H9 (cell line): ENCODE results near the gene FNIP2. TPM values are rescaled to one million over a fixed set of nuclear protein-coding genes. Genes with fewer than 3 reads are reported as not detected.

Experiments used
- DNase-seq: peaks from one replicate; pipeline ENCODE4 v3.0.0-alpha.2; 2017
- H2AFZ ChIP-seq: one replicate; pipeline ENCODE4 v1.6.1; 2013; ENCODE audit warnings: mild to moderate bottlenecking, low read length, control low read depth, moderate library complexity
- H2AK5ac ChIP-seq: 2 replicates; pipeline ENCODE4 v1.6.1; 2013; ENCODE audit warnings: low read length, control low read depth, mixed read lengths; ENCODE audit not compliant: insufficient read length
- H2BK120ac ChIP-seq: one replicate; pipeline ENCODE4 v1.6.1; 2013; ENCODE audit warnings: low read depth, mild to moderate bottlenecking, low read length, control low read depth, inconsistent platforms; ENCODE audit not compliant: poor library complexity, severe bottlenecking
- H2BK12ac ChIP-seq: 2 replicates; pipeline ENCODE4 v1.6.1; 2013; ENCODE audit warnings: low read length, control low read depth, mixed read lengths, low read depth; ENCODE audit not compliant: insufficient read length
- H2BK15ac ChIP-seq: 2 replicates; pipeline ENCODE4 v1.6.1; 2013; ENCODE audit warnings: low read depth, low read length, control low read depth
- H2BK20ac ChIP-seq: one replicate; pipeline ENCODE4 v1.6.1; 2013; ENCODE audit warnings: low read depth, mild to moderate bottlenecking, low read length, control low read depth, inconsistent platforms; ENCODE audit not compliant: poor library complexity, severe bottlenecking
- H2BK5ac ChIP-seq: 2 replicates; pipeline ENCODE4 v1.6.1; 2013; ENCODE audit warnings: low read length, control low read depth, mixed read lengths; ENCODE audit not compliant: insufficient read length
- H3K14ac ChIP-seq: 2 replicates; pipeline ENCODE4 v1.6.1; 2013; ENCODE audit warnings: low read length, control low read depth; ENCODE audit not compliant: insufficient read depth
- H3K18ac ChIP-seq: 2 replicates; pipeline ENCODE4 v1.6.1; 2013; ENCODE audit warnings: low read depth, mild to moderate bottlenecking, mixed read lengths, low read length, control low read depth; ENCODE audit not compliant: insufficient read length
- H3K23ac ChIP-seq: 2 replicates; pipeline ENCODE4 v1.6.1; 2013; ENCODE audit warnings: low read length, control low read depth, mixed read lengths, low read depth; ENCODE audit not compliant: insufficient read length
- H3K23me2 ChIP-seq: 2 replicates; pipeline ENCODE4 v1.6.1; 2013; ENCODE audit warnings: low read depth, mild to moderate bottlenecking, mixed read lengths, low read length, control low read depth; ENCODE audit not compliant: insufficient read length, poor library complexity, severe bottlenecking
- H3K27ac ChIP-seq: 2 replicates; pipeline ENCODE4 v1.5.1; 2013; ENCODE audit warnings: low read length, control low read depth, mixed read lengths, low read depth; ENCODE audit not compliant: insufficient read length
- H3K27me3 ChIP-seq: 2 replicates; pipeline ENCODE4 v1.6.1; 2013; ENCODE audit warnings: low read length, control low read depth, inconsistent platforms; ENCODE audit not compliant: insufficient read depth
- H3K4ac ChIP-seq: 2 replicates; pipeline ENCODE4 v1.6.1; 2013; ENCODE audit warnings: low read depth, mild to moderate bottlenecking, control low read depth, inconsistent platforms, low read length, moderate library complexity
- H3K4me1 ChIP-seq: 2 replicates; pipeline ENCODE4 v1.6.1; 2013; ENCODE audit warnings: low read length, control low read depth, inconsistent platforms; ENCODE audit not compliant: insufficient read depth
- H3K4me2 ChIP-seq: 2 replicates; pipeline ENCODE4 v1.6.1; 2013; ENCODE audit warnings: low read length, control low read depth, mixed read lengths; ENCODE audit not compliant: insufficient read length, insufficient read depth
- H3K56ac ChIP-seq: 2 replicates; pipeline ENCODE4 v1.6.1; 2013; ENCODE audit warnings: low read depth, mild to moderate bottlenecking, mixed read lengths, low read length, control low read depth; ENCODE audit not compliant: insufficient read length
- H3K79me1 ChIP-seq: 2 replicates; pipeline ENCODE4 v1.6.1; 2013; ENCODE audit warnings: low read depth, mild to moderate bottlenecking, moderate library complexity, low read length, control low read depth, inconsistent platforms; ENCODE audit not compliant: insufficient read depth, poor library complexity, severe bottlenecking
- H3K79me2 ChIP-seq: 2 replicates; pipeline ENCODE4 v1.6.1; 2013; ENCODE audit warnings: low read length, control low read depth, inconsistent platforms; ENCODE audit not compliant: insufficient read depth
- H3K9ac ChIP-seq: 2 replicates; pipeline ENCODE4 v1.6.1; 2013; ENCODE audit warnings: low read length, control low read depth, mixed read lengths; ENCODE audit not compliant: insufficient read length; ENCODE audit errors: extremely low read depth
- H3K9me3 ChIP-seq: one replicate; pipeline ENCODE4 v1.6.1; 2013; ENCODE audit warnings: low read depth, low read length, inconsistent platforms; ENCODE audit not compliant: control insufficient read depth
- H3T11ph ChIP-seq: one replicate; pipeline ENCODE4 v1.6.1; 2013; ENCODE audit warnings: mild to moderate bottlenecking, low read length, control low read depth, inconsistent platforms
- H4K20me1 ChIP-seq: one replicate; pipeline ENCODE4 v1.6.1; 2013; ENCODE audit not compliant: control insufficient read depth, insufficient read length, insufficient read depth
- H4K5ac ChIP-seq: 2 replicates; pipeline ENCODE4 v1.6.1; 2013; ENCODE audit warnings: low read depth, mild to moderate bottlenecking, mixed read lengths, low read length, control low read depth; ENCODE audit not compliant: insufficient read length
- H4K8ac ChIP-seq: replicated peaks from 2 replicates; pipeline ENCODE4 v1.6.1; 2013; ENCODE audit warnings: low read length, control low read depth, mixed read lengths, low read depth; ENCODE audit not compliant: insufficient read length
- H4K91ac ChIP-seq: 2 replicates; pipeline ENCODE4 v1.6.1; 2013; ENCODE audit warnings: low read depth, mild to moderate bottlenecking, moderate library complexity, mixed read lengths, low read length, control low read depth; ENCODE audit not compliant: insufficient read length
- H3K27ac Mint-ChIP-seq, 3 experiments: 2 replicates in 2 of 3; 3 replicates in 1 of 3; pipeline ENCODE4 v1.8.0; 2020 to 2021; ENCODE audit warnings: mixed read lengths in 3 of 3, mild to moderate bottlenecking in 1 of 3, moderate library complexity in 1 of 3
- H3K27me3 Mint-ChIP-seq: 2 replicates; pipeline ENCODE4 v1.8.0; 2021; ENCODE audit warnings: low read depth, mild to moderate bottlenecking, moderate library complexity, mixed read lengths
- H3K36me3 Mint-ChIP-seq, 3 experiments: 2 replicates in 2 of 3; 3 replicates in 1 of 3; pipeline ENCODE4 v1.8.0; 2020 to 2021; ENCODE audit warnings: low read depth in 3 of 3, mixed read lengths in 3 of 3; ENCODE audit not compliant: insufficient read depth in 1 of 3
- H3K4me1 Mint-ChIP-seq, 2 experiments: 2 replicates each; pipeline ENCODE4 v1.8.0; 2020; ENCODE audit warnings: mixed read lengths in 2 of 2
- H3K4me3 Mint-ChIP-seq, 2 experiments: 2 replicates in 1 of 2; 3 replicates in 1 of 2; pipeline ENCODE4 v1.8.0; 2020 to 2021; ENCODE audit warnings: mild to moderate bottlenecking in 2 of 2, mixed read lengths in 2 of 2, moderate library complexity in 1 of 2
- H3K9me3 Mint-ChIP-seq, 2 experiments: 2 replicates in 1 of 2; 3 replicates in 1 of 2; pipeline ENCODE4 v1.8.0; 2020; ENCODE audit warnings: mild to moderate bottlenecking in 2 of 2, mixed read lengths in 2 of 2, moderate library complexity in 1 of 2
- CTCF ChIP-seq: fragments of 200-600 bp; sonication (generic); conservative IDR thresholded peaks from 3 replicates; pipeline ENCODE4 v1.8.0; 2021; ENCODE audit warnings: antibody characterized with exemption, mild to moderate bottlenecking
- total RNA-seq: library from RNA; stranded (reverse); gene quantifications from 2 replicates; pipeline ENCODE4 v1.2.1, GENCODE V29; 2021

Gene FNIP2
- total RNA-seq, 1 experiment from 2014 or later = 9.6 TPM

- H2BK5ac ChIP-seq = no peak overlapping the region
- no peak overlapping the region for H3K14ac ChIP-seq
- no peak overlapping the region for H2BK20ac ChIP-seq
- H3K27me3 Mint-ChIP-seq = no peaks in the 10 kb centered on the region
- H3K23me2 ChIP-seq = no peaks in the 10 kb centered on the region
- H3K4ac ChIP-seq = no peak overlapping the region
- H3K79me1 ChIP-seq = no peaks in the 10 kb centered on the region
- no peaks in the 10 kb centered on the region for H3K9me3 ChIP-seq
- no peak overlapping the region for H2BK12ac ChIP-seq
- no peak for TF ChIP-seq CTCF
- H2AFZ ChIP-seq = no peak overlapping the region
- no peak overlapping the region for H3K4me3 Mint-ChIP-seq
- no peak overlapping the region for H4K5ac ChIP-seq
- H3K23ac ChIP-seq = no peak overlapping the region
- H4K8ac ChIP-seq = no peak overlapping the region
- H3K9me3 Mint-ChIP-seq = no peaks in the 10 kb centered on the region
- no peak overlapping the region for H2BK15ac ChIP-seq
- no peak overlapping the region for H4K91ac ChIP-seq
- H2AK5ac ChIP-seq = no peak overlapping the region
- no peak overlapping the region for H3T11ph ChIP-seq
- H2BK120ac ChIP-seq = no peak overlapping the region
- peaks cover 25 to 33% of the 10 kb centered on the region in 2 experiments for H3K4me1 Mint-ChIP-seq
- H3K36me3 Mint-ChIP-seq = peaks cover 0 to 2% (median 0%) of the 10 kb centered on the region in 3 experiments; a peak in 2 of 7 replicates
- H3K56ac ChIP-seq = no peak overlapping the region
- H3K4me1 ChIP-seq = peaks cover 10% of the 10 kb centered on the region; the same call in 1 of the 2 replicates
- H3K4me2 ChIP-seq = no peak overlapping the region
- no peaks in the 10 kb centered on the region for H3K79me2 ChIP-seq
- no peak overlapping the region for H3K9ac ChIP-seq
- no peak for DNase-seq
- no peaks in the 10 kb centered on the region for H4K20me1 ChIP-seq
- H3K18ac ChIP-seq = no peak overlapping the region
- H3K27ac ChIP-seq = no peak overlapping the region
- peak overlapping the region in 2 of 3 experiments; percentile 26 to 49; a peak in 3 of 7 replicates for H3K27ac Mint-ChIP-seq
- H3K27me3 ChIP-seq = no peaks in the 10 kb centered on the region
These were observed 81.5 kb downstream of the FNIP2 start for GRCh38 chr4:158850371-158850770.
